Panc1 (cell line): ENCODE data around the gene DIP2C. TPM values are rescaled to one million over a fixed set of nuclear protein-coding genes. Genes with fewer than 3 reads are reported as not detected.

Source experiments
- ATAC-seq: fragments of 200-7000 bp; cut with Tn5 transposase; 2 replicates; pipeline ENCODE4 v1.9.1; 2020; ENCODE audit warnings: mild to moderate bottlenecking, moderate library complexity
- BruUV-seq: library from RNA; stranded (reverse); fragments of 400-500 nt; replicated peaks from 2 replicates; lab custom pipeline; 2021; lab: Mats Ljungman, UMichigan
- CTCF ChIA-PET: fragments of 300-600 bp; sonication (Branson Sonifier 250); formaldehyde crosslinking; loops from one replicate; lab custom pipeline; 2022; ENCODE audit warnings: antibody characterized with exemption; lab: Charles Lee
- POLR2A ChIA-PET: fragments of 300-600 bp; sonication (Branson Sonifier 250); formaldehyde crosslinking; loops from one replicate; lab custom pipeline; 2022; ENCODE audit warnings: antibody characterized with exemption; lab: Charles Lee
- DNase-seq: peaks from one replicate; pipeline ENCODE4 v3.0.0-alpha.2; 2010; ENCODE audit warnings: low read depth, low spot score
- H3K27ac ChIP-seq: 2 replicates; pipeline ENCODE4 v1.5.1; 2011; ENCODE audit warnings: mild to moderate bottlenecking, low read length, inconsistent platforms
- H3K27me3 ChIP-seq: fragments of 200-500 bp; sonication (Bioruptor generic); 2 replicates; pipeline ENCODE4 v1.6.0; 2014; ENCODE audit warnings: low read length, inconsistent platforms; ENCODE audit not compliant: control insufficient read depth, insufficient read depth
- H3K36me3 ChIP-seq: fragments of 200-500 bp; sonication (Bioruptor generic); 2 replicates; pipeline ENCODE4 v1.5.1; 2014; ENCODE audit warnings: inconsistent platforms, mild to moderate bottlenecking, low read length, moderate library complexity; ENCODE audit not compliant: control insufficient read depth, insufficient read depth
- H3K4me1 ChIP-seq: 2 replicates; pipeline ENCODE4 v1.5.1; 2011; ENCODE audit warnings: inconsistent platforms, mild to moderate bottlenecking, low read length, moderate library complexity; ENCODE audit not compliant: control insufficient read depth, insufficient read depth
- H3K4me3 ChIP-seq, 2 experiments: 2 replicates each; pipeline ENCODE4 v1.5.1; 2011 to 2012; ENCODE audit warnings: low read depth in 2 of 2, low read length in 2 of 2, mild to moderate bottlenecking in 2 of 2, inconsistent platforms in 1 of 2, moderate library complexity in 1 of 2
- H3K9me3 ChIP-seq: fragments of 200-500 bp; sonication (Bioruptor generic); 2 replicates; pipeline ENCODE4 v1.5.1; 2014; ENCODE audit warnings: low read depth, mild to moderate bottlenecking, inconsistent platforms, low read length, moderate library complexity; ENCODE audit not compliant: control insufficient read depth, insufficient read depth
- POLR2AphosphoS5 ChIP-seq: IDR thresholded peaks from 2 replicates; pipeline ENCODE4 v1.6.1; 2012; ENCODE audit warnings: mild to moderate bottlenecking, low read depth, low read length, moderate library complexity
- SIN3A ChIP-seq: IDR thresholded peaks from 2 replicates; pipeline ENCODE4 v1.6.1; 2012; ENCODE audit warnings: low read depth, mild to moderate bottlenecking, low read length, moderate library complexity, borderline replicate concordance; ENCODE audit not compliant: insufficient read depth
- TCF7L2 ChIP-seq: IDR thresholded peaks from 2 replicates; pipeline ENCODE4 v1.6.1; 2011; ENCODE audit warnings: mild to moderate bottlenecking, low read depth, low read length, inconsistent platforms
- in situ Hi-C: cut with HindIII; loops from 2 replicates; pipeline ENCODE4 v1.10.0; 2016; ENCODE audit warnings: low sequenced_read_pairs, low pct_unique_long_range_greater_than_20kb
- intact Hi-C: fragments of 100-400 bp; cut with micrococcal nuclease; formaldehyde crosslinking; loops from one replicate; pipeline ENCODE4 v1.10.0; 2022; ENCODE audit not compliant: unreplicated experiment
- total RNA-seq: library from RNA; stranded (reverse); gene quantifications from one replicate; pipeline ENCODE4 v1.2.1, GENCODE V29; 2021; ENCODE audit not compliant: unreplicated experiment
- TF ChIP-seq, protein P1 (sequence below): fragments of 450-650 bp; IDR thresholded peaks from 2 replicates; pipeline ENCODE4 v1.5.1; 2017; ENCODE audit warnings: mild to moderate bottlenecking
- TF ChIP-seq, protein P2 (sequence below), 2 experiments: IDR thresholded peaks; 2 replicates each; pipeline ENCODE4 v1.6.1; 2011 to 2012; ENCODE audit warnings: low read depth in 2 of 2, control low read depth in 1 of 2, low read length in 1 of 2, mild to moderate bottlenecking in 1 of 2, moderate library complexity in 1 of 2; ENCODE audit not compliant: insufficient read depth in 1 of 2

Gene DIP2C
- total RNA-seq, 1 experiment from 2014 or later: 13.2 TPM

DNA sequence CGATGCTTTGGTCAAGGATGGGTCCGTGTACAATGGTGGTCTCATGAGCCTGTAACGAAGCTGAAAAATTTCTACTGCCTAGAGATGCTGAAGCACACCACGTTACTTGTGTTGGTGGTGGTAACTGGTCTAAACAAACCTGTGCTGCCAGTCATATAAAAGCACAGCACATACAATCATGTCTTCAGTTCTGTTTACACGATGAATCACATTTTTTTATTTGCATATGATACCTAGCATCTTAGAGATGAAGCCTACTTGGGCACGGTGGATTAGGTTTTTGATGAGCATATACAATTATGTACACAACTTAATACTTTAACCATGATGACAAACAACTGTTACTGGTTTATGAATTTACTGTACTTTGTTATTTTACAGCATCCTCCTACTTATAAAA lies 353.2 kb downstream of the DIP2C start:
- DNase-seq: no peak
- no peaks in the 10 kb centered on the region for H3K9me3 ChIP-seq
- H3K27ac ChIP-seq: no peak overlapping the region
- intact Hi-C loops (no loop called here), in situ Hi-C loops (no loop called here)
- TF ChIP-seq TCF7L2: no peak
- no peak for TF ChIP-seq POLR2AphosphoS5
- TF ChIP-seq SIN3A: no peak
- TF ChIP-seq, protein P1, sequence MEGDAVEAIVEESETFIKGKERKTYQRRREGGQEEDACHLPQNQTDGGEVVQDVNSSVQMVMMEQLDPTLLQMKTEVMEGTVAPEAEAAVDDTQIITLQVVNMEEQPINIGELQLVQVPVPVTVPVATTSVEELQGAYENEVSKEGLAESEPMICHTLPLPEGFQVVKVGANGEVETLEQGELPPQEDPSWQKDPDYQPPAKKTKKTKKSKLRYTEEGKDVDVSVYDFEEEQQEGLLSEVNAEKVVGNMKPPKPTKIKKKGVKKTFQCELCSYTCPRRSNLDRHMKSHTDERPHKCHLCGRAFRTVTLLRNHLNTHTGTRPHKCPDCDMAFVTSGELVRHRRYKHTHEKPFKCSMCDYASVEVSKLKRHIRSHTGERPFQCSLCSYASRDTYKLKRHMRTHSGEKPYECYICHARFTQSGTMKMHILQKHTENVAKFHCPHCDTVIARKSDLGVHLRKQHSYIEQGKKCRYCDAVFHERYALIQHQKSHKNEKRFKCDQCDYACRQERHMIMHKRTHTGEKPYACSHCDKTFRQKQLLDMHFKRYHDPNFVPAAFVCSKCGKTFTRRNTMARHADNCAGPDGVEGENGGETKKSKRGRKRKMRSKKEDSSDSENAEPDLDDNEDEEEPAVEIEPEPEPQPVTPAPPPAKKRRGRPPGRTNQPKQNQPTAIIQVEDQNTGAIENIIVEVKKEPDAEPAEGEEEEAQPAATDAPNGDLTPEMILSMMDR: no peak
- TF ChIP-seq, protein P2, sequence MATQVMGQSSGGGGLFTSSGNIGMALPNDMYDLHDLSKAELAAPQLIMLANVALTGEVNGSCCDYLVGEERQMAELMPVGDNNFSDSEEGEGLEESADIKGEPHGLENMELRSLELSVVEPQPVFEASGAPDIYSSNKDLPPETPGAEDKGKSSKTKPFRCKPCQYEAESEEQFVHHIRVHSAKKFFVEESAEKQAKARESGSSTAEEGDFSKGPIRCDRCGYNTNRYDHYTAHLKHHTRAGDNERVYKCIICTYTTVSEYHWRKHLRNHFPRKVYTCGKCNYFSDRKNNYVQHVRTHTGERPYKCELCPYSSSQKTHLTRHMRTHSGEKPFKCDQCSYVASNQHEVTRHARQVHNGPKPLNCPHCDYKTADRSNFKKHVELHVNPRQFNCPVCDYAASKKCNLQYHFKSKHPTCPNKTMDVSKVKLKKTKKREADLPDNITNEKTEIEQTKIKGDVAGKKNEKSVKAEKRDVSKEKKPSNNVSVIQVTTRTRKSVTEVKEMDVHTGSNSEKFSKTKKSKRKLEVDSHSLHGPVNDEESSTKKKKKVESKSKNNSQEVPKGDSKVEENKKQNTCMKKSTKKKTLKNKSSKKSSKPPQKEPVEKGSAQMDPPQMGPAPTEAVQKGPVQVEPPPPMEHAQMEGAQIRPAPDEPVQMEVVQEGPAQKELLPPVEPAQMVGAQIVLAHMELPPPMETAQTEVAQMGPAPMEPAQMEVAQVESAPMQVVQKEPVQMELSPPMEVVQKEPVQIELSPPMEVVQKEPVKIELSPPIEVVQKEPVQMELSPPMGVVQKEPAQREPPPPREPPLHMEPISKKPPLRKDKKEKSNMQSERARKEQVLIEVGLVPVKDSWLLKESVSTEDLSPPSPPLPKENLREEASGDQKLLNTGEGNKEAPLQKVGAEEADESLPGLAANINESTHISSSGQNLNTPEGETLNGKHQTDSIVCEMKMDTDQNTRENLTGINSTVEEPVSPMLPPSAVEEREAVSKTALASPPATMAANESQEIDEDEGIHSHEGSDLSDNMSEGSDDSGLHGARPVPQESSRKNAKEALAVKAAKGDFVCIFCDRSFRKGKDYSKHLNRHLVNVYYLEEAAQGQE (IDR thresholded peaks at IDR 0.05; ENCODE audit: insufficient read depth in 1 of 2, low read depth in 2 of 2, low read length in 1 of 2): no peak
- ATAC-seq: no peak
- H3K4me1 ChIP-seq: peaks cover 12% of the 10 kb centered on the region
- H3K4me3 ChIP-seq: no peak overlapping the region
- H3K27me3 ChIP-seq: no peaks in the 10 kb centered on the region
- no peaks in the 10 kb centered on the region for H3K36me3 ChIP-seq
- POLR2A ChIA-PET: interaction anchor here (0.6 kb wide), 1 partner anchor 239 kb away, joined by 4 read pairs; no protein-coding TSS in a partner anchor
- CTCF ChIA-PET: no interaction called here
- BruUV-seq: no TSS peak

DNA sequence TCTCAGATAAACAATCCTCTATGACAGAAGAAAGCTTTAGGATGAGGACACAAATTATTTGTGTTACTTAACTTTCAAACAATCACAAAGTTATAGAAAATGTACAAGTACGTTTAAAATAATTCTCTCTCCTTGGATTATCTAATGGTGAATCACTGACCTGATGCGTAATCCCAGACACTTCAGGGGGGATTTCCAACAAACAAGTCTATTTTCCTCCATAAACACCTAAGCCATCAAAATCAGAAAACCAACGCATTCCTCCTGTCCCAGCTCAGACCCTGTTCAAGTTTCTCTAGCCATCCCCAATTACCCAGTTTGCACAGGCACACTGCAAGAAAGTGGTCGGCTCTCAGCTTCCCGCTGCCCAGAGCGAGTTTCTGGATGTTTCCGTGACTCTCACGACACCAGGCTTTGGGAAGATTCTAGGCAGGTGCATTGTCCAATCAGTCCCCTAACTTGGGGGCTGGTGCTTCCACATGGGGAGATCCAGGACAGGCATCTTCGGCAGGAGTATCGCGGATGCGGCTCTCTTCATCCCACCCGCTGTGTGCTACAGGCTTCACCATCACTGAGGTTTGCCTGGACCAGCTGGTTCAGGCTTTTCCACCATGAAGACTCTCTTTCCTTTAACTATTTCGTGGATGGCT lies 354.2 kb downstream of the DIP2C start:
- TF ChIP-seq TCF7L2 (no peak), POLR2AphosphoS5 (no peak), SIN3A (no peak)
- TF ChIP-seq, protein P1: no peak
- TF ChIP-seq, protein P2 (IDR thresholded peaks at IDR 0.05; ENCODE audit: insufficient read depth in 1 of 2, low read depth in 2 of 2, low read length in 1 of 2): no peak
- Histone ChIP-seq H3K27me3 (no peaks in the 10 kb centered on the region), H3K36me3 (no peaks in the 10 kb centered on the region), H3K27ac (no peak overlapping the region), H3K9me3 (no peaks in the 10 kb centered on the region), H3K4me1 (peaks cover 12% of the 10 kb centered on the region), H3K4me3 (no peak overlapping the region)
- intact Hi-C loops: no loop called here
- BruUV-seq: no TSS peak
- no peak for ATAC-seq
- ChIA-PET CTCF (no interaction called here), POLR2A (interaction anchor here (0.6 kb wide), 1 partner anchor 240 kb away, joined by 4 read pairs; no protein-coding TSS in a partner anchor)
- DNase-seq: no peak
- in situ Hi-C loops: no loop called here
